DMS153 treated with DMSO at 0.1 percent for 48 hours (cell line): ENCODE data around the gene ZMIZ1.

Experiments
- DNase-seq: peaks from one replicate; lab custom pipeline; 2025; ENCODE audit not compliant: unreplicated experiment; lab: John Stamatoyannopoulos, UW

The ZMIZ1 gene

GRCh38 chr10:79166312-79166721 lies 97.6 kb downstream of the ZMIZ1 start:
- DNase-seq: no peak

GRCh38 chr10:79166741-79167140 lies 98.0 kb downstream of the ZMIZ1 start:
- no peak for DNase-seq

- no peak for DNase-seq
Observed at GRCh38 chr10:79167537-79167936, 98.8 kb downstream of the ZMIZ1 start.

- DNase-seq: no peak
Observed at GRCh38 chr10:79168210-79168609, 99.4 kb downstream of the ZMIZ1 start.

- no peak for DNase-seq
Observed at GRCh38 chr10:79170226-79170752, 101.5 kb downstream of the ZMIZ1 start.

GRCh38 chr10:79170993-79171392 lies 102.2 kb downstream of the ZMIZ1 start:
- DNase-seq: no peak

GRCh38 chr10:79171504-79171903 lies 102.7 kb downstream of the ZMIZ1 start:
- no peak for DNase-seq

GRCh38 chr10:79172881-79173280 lies 104.1 kb downstream of the ZMIZ1 start:
- no peak for DNase-seq

GRCh38 chr10:79173582-79174262 lies 105.0 kb downstream of the ZMIZ1 start:
- DNase-seq: no peak

GRCh38 chr10:79176052-79176501 lies 107.3 kb downstream of the ZMIZ1 start:
- DNase-seq: no peak

- no peak for DNase-seq
Observed at GRCh38 chr10:79176949-79177602, 108.3 kb downstream of the ZMIZ1 start.

GRCh38 chr10:79178070-79178576 lies 109.4 kb downstream of the ZMIZ1 start:
- no peak for DNase-seq

- no peak for DNase-seq
Observed at GRCh38 chr10:79178614-79179163, 109.9 kb downstream of the ZMIZ1 start.

GRCh38 chr10:79179164-79179956 lies 110.6 kb downstream of the ZMIZ1 start:
- no peak for DNase-seq

- no peak for DNase-seq
Observed at GRCh38 chr10:79179957-79180309, 111.2 kb downstream of the ZMIZ1 start.

GRCh38 chr10:79180414-79181221 lies 111.9 kb downstream of the ZMIZ1 start:
- no peak for DNase-seq

GRCh38 chr10:79181227-79181626 lies 112.5 kb downstream of the ZMIZ1 start:
- DNase-seq: no peak

GRCh38 chr10:79181698-79182521 lies 113.1 kb downstream of the ZMIZ1 start:
- no peak for DNase-seq

GRCh38 chr10:79182781-79183467 lies 114.2 kb downstream of the ZMIZ1 start:
- DNase-seq: no peak
